A172 (cell line): Measurements from ENCODE around the gene RBM8A. TPM values are rescaled to one million over a fixed set of nuclear protein-coding genes. Genes with fewer than 3 reads are reported as not detected.

ENCODE experiments used
- DNase-seq: peaks from one replicate; pipeline ENCODE4 v3.0.0-alpha.2; 2015; ENCODE audit warnings: low spot score
- total RNA-seq: library from RNA; depleted of rRNA; stranded (reverse); fragments of >200 nt; shearing (Covaris generic); gene quantifications from 2 replicates; pipeline ENCODE4 v1.2.3, GENCODE V29; 2014; rRNA removed

The RBM8A gene
- 461 and 485 TPM in 2 replicates for total RNA-seq

DNA sequence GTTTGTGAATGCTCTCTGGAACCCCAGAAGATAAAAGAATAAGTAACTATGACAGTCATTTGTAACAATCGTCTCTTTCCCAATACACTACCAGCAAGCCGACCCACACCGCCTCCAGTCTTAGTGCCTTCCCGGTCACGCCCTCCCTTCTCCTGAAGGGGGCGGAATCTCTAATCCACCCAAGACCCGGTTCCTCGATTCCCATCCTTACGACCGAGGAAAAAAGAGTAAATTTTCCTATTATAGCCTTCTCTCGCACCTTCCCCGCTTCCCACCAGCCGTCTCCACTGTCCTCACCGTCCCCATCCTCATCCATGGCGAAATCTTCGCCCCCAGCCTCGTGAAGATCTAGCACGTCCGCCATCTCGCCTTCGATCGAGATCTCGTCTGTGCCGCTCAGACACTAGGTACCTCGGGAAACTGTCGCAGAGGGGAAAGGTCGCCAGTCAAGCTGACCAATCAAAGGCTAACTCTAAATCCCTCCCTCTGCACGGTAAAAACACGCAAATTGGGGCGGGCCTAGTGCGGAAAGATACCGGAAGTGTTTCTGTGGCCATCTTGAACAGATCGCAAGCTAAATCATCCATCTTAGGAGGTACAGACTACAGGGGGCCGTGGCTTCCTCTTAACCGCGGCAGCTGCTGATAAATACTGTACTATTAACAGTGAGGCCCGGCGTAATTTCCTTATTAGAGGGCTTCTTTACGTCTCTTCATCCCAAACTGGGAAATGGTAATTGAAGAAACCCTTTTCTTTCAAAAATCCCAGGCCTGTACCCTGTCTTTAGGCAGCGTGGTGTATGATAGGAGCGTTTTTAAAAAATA, at the start of gene RBM8A:
Gene RBM8A, minus strand, starts transcription at position 422 of the 824 bp plus-strand sequence. Its CDS starts 58 bp downstream, at position 364.
- DNase-seq = peak; percentile 100

- no peak for DNase-seq
Observed at GRCh38 chr1:145977016-145977415, 49.7 kb upstream of the RBM8A start.

DNA sequence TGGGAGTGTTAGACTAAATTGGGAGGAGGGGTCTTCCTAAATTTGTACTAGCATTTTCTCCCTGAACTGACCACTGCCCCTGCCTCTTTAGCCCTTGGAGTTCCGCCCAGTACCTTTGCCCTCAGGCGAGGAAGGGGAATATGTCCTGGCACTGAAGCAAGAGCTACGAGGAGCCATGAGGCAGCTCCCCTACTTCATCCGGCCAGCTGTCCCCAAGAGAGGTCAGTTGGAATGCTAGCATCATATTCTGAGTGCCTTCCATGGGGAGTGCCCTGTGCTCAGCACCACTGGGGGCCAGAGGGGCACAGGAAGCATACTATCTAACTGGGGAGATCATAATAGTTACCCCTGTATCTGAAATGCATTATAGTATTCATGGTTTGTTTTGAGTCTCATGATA, 47.9 kb upstream of the RBM8A start:
- no peak for DNase-seq

- no peak for DNase-seq
Observed at GRCh38 chr1:145974721-145975120, 47.4 kb upstream of the RBM8A start.

- no peak for DNase-seq
Observed at GRCh38 chr1:145972580-145972979, 45.3 kb upstream of the RBM8A start.

DNA sequence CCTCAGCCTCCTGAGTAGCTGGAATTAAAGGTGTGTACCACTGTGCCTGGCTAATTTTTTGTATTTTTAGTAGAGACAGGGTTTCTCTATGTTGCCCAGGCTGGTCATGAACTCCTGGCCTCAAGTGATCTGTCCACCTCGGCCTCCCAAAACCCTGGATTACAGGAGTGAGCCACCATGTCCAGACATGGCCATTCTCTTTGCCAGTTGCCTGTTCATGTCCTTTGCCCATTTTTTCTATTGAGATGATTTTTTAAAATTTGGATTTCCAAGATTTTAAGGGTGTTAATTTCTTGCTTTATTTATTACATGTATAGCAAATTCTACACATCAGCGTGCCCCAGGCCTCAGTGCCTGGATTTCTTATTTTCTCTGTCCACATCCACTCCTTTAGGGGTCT, 40.0 kb upstream of the RBM8A start:
- no peak for DNase-seq

DNA sequence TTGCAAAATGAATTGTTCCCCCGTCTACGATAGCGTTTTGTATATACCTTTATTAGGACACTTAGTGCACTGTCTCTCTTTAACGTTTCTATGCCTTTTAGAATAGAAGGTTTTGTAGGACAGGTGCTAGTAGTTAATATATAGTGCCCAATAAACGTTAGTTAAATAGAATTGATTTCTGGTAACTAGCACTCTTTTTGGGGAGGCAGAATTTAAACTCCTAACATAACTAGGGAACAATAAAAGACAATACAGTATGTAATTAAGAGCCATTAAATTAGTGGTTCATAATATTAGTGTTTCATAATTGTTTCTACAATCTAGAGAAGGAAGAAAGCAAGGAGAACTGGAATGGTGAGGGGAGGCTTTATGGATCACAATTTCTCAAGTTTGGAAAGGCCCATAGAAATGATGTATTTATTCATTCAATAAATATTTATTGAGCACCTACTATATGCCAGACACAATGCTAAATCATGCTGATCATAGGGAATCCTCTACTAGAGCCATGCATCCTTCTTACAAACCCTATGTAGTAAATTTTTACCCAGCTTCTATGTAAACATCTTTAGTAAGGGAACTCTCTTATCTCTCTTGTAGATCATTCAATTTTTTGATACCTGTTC, 37.9 kb upstream of the RBM8A start:
- DNase-seq = no peak

- DNase-seq = peak; percentile 96
Observed at GRCh38 chr1:145964328-145965118, 37.2 kb upstream of the RBM8A start, which contains the start of the genes ANKRD34A and POLR3GL. TSS of gene ANKRD34A (minus strand) at chr1:145964575. CDS start at chr1:145961759, 2,816 bp downstream. TSS of gene POLR3GL (plus strand) at chr1:145964690. CDS start at chr1:145974866, 10,176 bp downstream.

GRCh38 chr1:145963265-145964019, 36.2 kb upstream of the RBM8A start:
- DNase-seq = peak; percentile 81

- DNase-seq = peak; percentile 28
Observed at GRCh38 chr1:145962157-145963102, 35.1 kb upstream of the RBM8A start.

DNA sequence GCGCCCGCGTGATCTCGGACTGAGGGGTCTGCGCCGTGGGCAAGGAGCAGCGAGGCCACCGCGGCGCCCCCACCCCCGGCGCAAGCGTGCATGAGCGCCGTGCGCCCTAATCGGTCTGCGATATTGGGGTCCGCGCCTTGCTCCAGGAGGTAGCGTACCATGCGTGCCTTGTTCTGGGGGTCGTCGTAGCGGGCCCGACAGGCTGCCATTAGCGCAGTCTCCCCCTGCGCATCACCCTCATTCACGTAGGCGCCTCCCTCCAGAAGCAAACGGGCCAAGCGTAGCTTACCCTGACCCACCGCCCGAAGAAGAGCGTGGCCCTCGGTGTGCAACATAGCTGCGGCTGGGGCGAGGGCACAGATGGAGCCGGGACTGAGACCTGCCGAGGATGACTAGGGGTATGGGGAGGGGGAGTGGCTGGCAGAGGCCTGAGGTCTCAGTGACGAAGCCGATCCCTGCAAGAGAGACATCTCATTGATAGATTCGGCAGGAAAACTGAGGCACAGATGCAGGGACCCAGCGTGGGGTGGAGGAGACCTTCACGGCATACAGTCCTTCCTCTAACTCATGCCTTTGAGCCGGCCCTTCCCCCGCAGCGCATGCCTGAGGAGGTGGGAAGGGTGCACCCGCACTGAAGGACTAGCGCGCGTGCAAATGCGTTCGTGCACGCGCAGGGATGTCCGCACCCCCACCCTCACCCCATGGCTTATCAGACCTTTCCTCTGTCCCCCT, 34.3 kb upstream of the RBM8A start:
- DNase-seq = no peak

GRCh38 chr1:145961109-145961424, 33.8 kb upstream of the RBM8A start:
- DNase-seq = no peak

GRCh38 chr1:145960468-145961108, 33.3 kb upstream of the RBM8A start:
- no peak for DNase-seq

DNA sequence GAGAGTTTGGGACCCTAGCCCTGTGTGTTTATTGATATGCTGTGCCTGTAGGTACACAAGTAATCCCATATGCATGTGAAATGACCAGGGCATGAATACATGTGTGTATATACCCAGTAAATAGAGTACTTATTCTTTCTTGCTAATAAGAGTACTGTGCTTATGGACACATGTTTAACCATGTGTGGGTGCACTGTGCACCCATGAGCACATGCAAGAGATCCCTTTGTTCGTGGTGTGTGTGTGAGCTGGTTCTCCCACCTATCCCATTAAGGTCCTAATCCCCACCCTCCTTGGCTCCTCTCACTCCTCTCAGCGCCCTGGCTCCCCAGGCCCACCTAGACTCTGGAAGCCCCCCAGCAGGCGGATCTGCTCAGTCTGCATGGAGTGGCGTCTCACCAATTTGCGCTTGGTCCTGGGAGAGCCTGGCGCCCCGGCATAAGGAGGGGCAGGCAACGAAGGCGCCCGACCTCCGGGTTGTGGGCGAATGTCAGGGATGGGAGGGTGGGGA, 32.7 kb upstream of the RBM8A start:
- DNase-seq = no peak

- no peak for DNase-seq
Observed at GRCh38 chr1:145959333-145959732, 32.0 kb upstream of the RBM8A start.

DNA sequence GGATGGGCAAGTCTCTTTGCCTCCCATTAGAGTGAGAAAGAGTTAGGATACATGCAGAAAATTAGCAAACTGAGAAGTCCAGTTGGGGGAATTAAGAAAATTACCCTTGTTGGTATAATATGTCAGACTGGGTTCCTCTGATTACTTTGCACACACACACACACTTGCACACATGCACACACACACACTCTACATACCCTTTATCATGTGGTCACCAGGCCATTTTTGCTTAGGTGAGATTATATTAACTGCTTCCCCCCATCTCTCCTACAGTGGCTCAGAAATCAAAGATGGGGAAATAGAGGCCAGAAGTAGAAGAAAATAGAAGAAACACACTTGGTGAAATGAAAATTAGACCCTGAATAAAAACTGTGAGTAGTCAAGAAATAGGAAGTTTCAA, 31.4 kb upstream of the RBM8A start:
- DNase-seq = no peak

DNA sequence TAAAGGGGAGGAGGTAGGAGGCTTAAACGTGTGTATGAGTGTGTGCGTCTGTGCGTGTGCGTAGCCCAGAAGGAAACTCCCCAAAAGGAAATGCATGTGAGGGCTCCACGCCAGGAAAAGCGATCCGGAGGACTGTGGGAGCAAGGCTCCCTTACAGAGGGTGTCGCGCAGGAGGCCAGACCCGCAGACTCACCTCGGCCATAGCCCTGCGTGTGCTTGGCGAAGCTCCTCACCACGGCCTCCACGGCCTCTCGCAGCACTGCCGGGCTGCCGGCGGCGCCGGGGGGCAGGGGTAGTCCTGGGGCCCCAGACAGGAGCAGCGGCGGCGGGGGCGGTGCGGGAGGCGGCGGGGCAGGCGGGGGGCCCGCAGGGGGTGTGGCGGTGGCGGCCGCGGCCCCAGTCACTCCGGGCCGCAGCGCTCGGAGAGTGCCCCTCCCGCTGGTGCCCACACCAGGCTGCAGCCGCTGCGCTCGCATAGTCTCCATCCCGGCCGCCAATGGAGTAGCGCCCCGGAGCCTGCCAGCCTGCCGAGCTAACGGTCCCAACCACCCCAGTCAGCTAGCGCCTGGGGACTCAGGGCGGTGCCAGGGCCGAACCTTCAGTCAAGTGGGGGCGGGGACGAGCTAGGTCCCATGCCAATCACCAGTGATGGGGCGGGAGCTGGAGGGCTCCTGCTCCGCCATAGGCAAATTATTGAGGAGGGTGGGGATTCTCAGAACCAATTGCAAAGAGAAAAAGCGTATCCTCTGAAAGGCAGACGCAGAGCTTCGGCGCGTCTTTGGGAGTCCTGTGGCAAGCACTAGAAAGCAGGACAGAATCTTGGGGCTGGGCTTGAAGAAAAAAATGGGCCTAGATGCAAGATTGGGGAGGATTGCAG, 30.4 kb upstream of the RBM8A start, which contains the start of gene LIX1L:
Gene LIX1L, minus strand, starts transcription at position 575 of the 877 bp plus-strand sequence. Its CDS starts 90 bp downstream, at position 485.
- peak; percentile 98 for DNase-seq
